ENCODE data around the gene KCNC2. TPM values are rescaled to one million over a fixed set of nuclear protein-coding genes. Genes with fewer than 3 reads are reported as not detected.

KCNC2 gene
- total and polyA plus RNA-seq, 2 donors (not counting 3 experiments of a cell fraction or from before 2014, with no cell fraction given), result not detected

DNA sequence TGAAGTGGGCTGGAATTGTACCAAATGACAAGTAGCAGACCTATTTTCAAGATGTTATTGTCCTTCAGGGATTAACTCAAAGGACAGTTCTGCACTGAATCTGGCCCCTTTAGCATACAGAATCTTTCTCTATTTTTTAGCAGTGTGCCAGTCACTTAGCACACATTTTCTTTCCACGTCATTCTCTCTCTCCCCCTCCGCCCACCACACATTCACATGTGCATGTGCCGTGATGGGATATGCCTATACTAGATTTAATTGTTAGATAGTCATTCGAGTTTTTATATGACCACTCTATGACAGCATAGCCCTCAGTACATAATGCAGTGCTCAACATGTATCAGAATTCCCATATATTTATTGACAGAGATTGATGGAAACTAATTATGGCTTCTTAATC is 129.1 kb downstream of the KCNC2 start:
- H2AFZ ChIP-seq (ENCODE audit: low read depth, low read length), result no peak overlapping the region
- ChIA-PET CTCF (no interaction called here), POLR2A (no interaction called here)
- FAIRE-seq (no peak), DNase-seq (ENCODE audit: low read depth, low spot score) (no peak)
- BruUV-seq (replicated peaks), result no TSS peak
- no peak overlapping the region for H3K4me2 ChIP-seq (ENCODE audit: insufficient read depth, low read length)
- intact Hi-C loops (cut with micrococcal nuclease), result no loop called here
- H3K27me3 ChIP-seq (ENCODE audit: control insufficient read depth in 2 of 2, insufficient read depth in 2 of 2, low read length in 2 of 2), result no peaks in the 10 kb centered on the region
- no peak overlapping the region for H3K27ac ChIP-seq (ENCODE audit: insufficient read depth, low read depth, low read length)
- H3K4me1 ChIP-seq (ENCODE audit: control insufficient read depth, extremely low read depth, insufficient read depth, low read length), result no peaks in the 10 kb centered on the region
- H3K9me1 ChIP-seq (replicated peaks; ENCODE audit: control insufficient read depth, extremely low read depth, insufficient read depth, low read length), result no peaks in the 10 kb centered on the region
- TF ChIP-seq EZH2 (IDR thresholded peaks at IDR 0.05; ENCODE audit: borderline replicate concordance, low read depth, low read length, severe bottlenecking), result no peak
- TF ChIP-seq JUN (IDR thresholded peaks at IDR 0.05; ENCODE audit: borderline replicate concordance, insufficient read depth, insufficient read length, low read depth), result no peak
- TF ChIP-seq GATA2 (IDR thresholded peaks at IDR 0.05; ENCODE audit: insufficient read depth, insufficient read length, low read depth, low read length), result no peak
- no peak for TF ChIP-seq CTCF (IDR thresholded peaks at IDR 0.05; ENCODE audit: extremely low read depth in 1 of 2, insufficient read depth in 1 of 2, low read depth in 1 of 2, low read length in 2 of 2)
- TF ChIP-seq FOS (IDR thresholded peaks at IDR 0.05; ENCODE audit: borderline replicate concordance, insufficient read depth, low read length), result no peak
- no peak for TF ChIP-seq POLR2A (IDR thresholded peaks at IDR 0.05; ENCODE audit: low read depth, low read length)
- TF ChIP-seq MYC (IDR thresholded peaks at IDR 0.05; ENCODE audit: low read depth, low read length), result no peak
- no peak for TF ChIP-seq POLR2AphosphoS5 (IDR thresholded peaks at IDR 0.05; ENCODE audit: insufficient read depth, low read depth, low read length)
- TF ChIP-seq MAX (IDR thresholded peaks at IDR 0.05; ENCODE audit: insufficient read depth, insufficient read length), result no peak
- H3K9me3 ChIP-seq (replicated peaks; ENCODE audit: control insufficient read depth, insufficient read depth, low read length), result no peaks in the 10 kb centered on the region
- H4K20me1 ChIP-seq (replicated peaks; ENCODE audit: control insufficient read depth, extremely low read depth, insufficient read depth, low read length), result no peaks in the 10 kb centered on the region
- dilution Hi-C loops (cut with MboI; ENCODE audit: extremely low pct_ligation_motif_present, low sequenced_read_pairs), result no loop called here
- no peak overlapping the region for H3K9ac ChIP-seq (replicated peaks; ENCODE audit: extremely low read depth, insufficient read depth, low read length)
- H3K4me3 ChIP-seq (replicated peaks in 1 of 3; ENCODE audit: insufficient read depth in 1 of 3, low read depth in 1 of 3, low read length in 3 of 3), result no peak overlapping the region
- H3K79me2 ChIP-seq (ENCODE audit: control insufficient read depth, insufficient read depth, low read length), result no peaks in the 10 kb centered on the region
- no peaks in the 10 kb centered on the region for H3K36me3 ChIP-seq (ENCODE audit: control insufficient read depth in 2 of 2, extremely low read depth in 1 of 2, insufficient read depth in 2 of 2, low read length in 2 of 2)

Measured in endothelial cell of umbilical vein (primary cell).